HG03378 (cell line): Measurements from ENCODE around the gene GALNT9.

Experiments
- ATAC-seq: cut with Tn5 transposase; IDR thresholded peaks from one replicate; pipeline ENCODE4 v1.9.1; 2021; ENCODE audit warnings: mild to moderate bottlenecking, moderate library complexity; ENCODE audit not compliant: unreplicated experiment

GALNT9 gene

GRCh38 chr12:132344601-132345000 is 15.2 kb upstream of the GALNT9 start:
- no peak for ATAC-seq

DNA sequence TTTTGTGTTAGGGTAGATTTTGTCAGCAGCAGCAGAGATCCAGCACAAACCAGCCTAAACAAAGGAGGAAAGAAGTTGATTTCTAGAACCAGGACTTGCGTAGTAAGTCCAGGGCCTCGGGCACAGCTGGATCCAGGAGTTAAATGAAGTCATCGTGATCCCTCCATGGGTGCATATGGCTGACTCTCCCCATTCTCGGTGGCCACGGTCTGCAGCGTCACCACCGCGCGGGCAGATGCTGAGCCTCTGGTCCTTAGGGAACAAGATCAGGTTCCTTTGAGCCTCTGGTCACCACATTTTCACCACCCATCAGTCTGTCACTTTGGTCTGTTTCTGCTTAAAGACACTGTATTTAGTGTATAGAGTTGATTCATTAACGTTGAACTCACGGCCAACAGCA is 14.8 kb upstream of the GALNT9 start:
- ATAC-seq: no peak

- ATAC-seq: no peak
Measured at GRCh38 chr12:132343294-132344004, 14.1 kb upstream of the GALNT9 start.

DNA sequence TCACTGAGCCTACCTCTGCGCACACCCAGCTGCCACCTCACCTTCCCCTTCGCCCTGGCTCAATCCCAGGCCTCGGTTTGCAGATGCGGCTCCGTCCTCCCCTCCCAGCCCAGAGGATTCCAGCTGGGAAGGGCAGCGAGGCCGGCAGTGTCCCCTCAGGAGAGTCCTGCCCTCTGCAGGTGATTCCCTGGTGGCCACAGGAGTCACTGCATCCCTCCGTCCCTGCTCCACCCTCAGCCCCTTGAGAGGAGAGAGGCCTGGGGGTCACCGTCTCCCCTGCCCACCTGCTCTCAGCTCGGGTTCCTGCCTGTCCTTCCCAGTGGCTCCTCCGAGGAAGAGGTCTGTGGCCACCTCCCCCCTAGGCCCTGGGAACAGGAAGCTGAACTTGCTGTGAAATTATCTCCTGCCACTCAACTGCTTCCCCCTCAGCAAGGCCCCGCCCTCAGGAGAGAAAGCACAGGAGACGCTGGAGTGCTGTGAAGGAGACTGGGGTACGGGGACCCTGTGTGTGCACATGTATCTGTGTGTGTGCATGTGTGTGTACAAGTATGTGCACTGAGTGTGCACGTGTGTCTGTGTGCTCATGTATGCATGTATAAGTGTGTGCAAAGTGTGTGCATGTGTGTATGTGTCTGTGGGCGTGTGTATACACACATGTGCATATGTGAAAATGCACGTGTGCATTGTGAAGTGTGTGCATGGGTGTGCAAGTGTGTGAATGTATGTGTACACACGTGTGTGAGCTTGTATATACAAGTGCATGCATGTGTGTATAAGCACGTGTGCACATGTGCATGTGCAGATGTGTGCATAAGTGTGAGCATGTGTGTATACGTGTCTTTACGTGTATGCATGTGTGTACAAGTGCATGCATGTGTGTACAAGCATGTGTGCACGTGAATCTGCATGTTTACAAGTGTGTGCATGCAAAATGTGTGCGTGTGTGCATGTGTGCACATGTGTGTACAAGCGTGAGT is 13.2 kb upstream of the GALNT9 start:
- ATAC-seq: no peak

DNA sequence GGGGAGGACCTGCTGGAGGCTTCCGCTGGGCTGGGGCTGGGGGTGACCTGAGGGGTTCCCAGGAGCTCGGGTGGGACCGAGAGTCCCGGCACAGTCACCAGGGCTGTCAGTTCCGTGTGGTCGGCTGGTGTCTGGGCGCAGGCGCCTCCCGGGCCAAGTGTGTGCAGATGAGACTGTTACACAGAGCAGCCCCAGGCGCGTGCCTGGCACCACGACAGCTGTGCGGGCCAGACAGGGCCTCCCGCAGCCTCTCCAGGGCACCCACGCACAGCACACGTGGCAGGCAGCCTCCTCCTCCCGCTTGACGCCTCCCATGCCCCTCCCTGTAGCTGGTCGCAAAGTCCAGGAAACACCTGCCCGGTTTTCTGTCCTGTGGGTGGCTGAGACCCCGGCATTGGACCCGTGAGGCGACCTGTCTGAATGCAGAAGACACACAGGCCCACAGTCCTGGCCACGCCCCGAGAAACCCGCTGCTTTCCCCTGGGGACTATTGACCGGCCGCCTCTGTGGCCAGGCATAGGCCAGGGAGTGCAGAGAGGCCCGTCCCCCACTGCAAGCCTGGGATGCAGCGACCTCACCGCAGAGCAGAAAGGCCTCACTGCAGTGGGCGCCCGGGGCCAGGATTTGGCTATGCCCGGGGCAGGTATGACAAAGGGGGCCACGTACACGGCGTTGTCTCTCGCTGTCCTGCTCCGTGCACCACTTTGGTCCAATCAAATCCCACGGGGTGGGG is 12.1 kb upstream of the GALNT9 start:
- ATAC-seq: no peak

GRCh38 chr12:132340266-132341035 is 11.1 kb upstream of the GALNT9 start:
- no peak for ATAC-seq

DNA sequence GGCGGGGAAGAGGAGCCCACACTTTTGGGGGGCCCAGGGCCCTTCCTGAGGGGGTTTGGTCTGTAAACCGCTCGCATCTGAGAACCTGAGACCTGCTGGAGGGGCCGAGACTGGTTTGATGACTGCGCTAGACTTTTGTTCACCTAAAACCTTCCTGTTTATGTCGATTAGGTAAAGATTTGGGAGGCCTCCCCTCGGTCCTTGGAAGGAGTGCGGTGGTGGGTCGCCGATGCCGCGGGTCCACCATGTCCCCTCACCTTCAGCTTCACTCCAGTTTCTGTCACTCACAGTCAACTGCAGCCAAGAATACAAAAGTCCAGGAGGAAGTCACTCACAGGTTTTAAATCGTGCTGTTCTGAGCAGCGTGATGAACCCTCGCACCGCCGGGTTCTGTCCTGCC is 10.5 kb upstream of the GALNT9 start:
- ATAC-seq: no peak

DNA sequence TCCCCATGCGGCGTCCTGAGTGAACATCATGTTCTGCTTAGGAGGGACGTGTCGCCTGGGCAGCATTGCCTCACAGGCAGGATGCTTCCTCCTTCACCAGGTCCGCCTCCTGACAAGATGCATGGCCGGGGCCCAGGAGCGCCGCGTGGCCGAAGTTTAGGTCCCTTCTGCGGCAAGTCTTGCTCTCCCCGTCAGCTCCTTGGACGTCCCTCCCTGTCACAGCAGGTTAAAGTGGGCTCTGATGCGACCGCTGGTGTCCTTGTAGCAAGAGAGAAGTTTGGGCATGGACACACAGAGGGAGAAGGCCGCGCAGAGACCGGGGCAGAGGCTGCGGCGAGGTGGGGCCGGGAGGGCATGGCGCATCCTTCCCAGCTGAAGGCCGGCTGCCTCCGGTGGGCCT is 9.4 kb upstream of the GALNT9 start:
- ATAC-seq: no peak

- no peak for ATAC-seq
Measured at GRCh38 chr12:132338311-132338710, 8.9 kb upstream of the GALNT9 start.

DNA sequence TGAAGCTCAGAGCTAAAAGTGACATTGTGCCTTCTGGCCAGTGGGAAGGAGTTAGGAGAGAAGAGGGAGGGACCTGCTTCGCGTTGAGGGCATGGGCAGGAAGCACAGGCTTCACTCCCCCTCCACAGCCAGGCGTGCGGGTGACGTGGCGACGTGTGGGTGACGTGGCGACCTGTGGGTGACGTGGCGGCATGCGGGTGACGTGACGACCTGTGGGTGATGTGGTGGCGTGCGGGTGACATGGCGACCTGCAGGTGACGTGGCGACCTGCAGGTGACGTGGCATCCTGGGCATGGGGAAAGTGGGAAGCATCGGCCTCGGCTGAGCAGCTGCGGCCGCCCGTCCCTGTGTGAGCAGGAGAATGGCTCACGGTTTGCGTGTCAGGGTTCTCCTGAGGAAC is 8.2 kb upstream of the GALNT9 start:
- no peak for ATAC-seq

DNA sequence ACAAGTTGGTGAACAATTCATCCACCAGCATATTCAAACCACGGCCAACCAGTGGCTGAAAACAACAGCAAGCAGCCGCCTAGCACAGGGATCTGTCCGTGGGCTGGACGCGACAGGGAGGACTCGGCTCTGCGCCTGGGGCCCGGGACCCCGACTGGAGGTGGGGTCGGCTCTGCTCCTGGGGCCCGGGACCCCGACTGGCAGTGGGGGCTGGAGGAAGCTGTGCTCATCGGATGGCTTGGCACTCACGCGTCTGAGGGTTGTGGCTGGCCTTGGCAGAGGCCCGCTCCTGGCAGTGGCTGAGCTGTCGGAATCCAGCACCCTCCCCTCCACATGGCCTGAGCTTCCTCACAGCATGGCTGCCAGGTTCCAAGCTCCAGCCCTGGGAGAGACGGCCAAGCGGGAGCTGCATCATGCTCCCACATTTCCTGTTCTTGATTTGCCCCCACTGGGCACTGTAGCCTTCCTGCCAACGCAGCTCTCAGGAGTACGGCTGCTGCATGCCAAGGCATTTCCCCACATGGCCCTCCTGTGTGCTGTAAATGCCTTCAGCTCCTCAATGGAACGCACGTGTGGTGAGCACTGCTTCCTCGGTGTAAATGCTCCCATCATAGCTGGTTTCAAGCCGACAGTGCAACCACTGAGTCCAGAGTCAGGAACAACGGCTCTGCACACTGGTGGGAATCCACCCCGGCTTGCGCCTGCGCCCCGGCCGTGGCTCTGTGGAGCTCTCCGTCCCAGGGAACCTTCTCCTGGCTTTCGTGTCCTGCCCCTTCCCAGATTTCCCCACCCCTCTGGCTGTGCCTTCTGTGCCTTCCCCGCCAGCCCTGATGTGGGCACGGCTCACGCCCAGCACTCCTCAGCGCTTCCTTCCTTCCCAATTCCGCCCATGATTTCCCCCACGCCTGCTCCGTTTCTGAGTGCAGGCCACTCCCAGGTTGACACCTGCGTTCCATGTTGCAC is 7.3 kb upstream of the GALNT9 start:
- ATAC-seq: no peak

DNA sequence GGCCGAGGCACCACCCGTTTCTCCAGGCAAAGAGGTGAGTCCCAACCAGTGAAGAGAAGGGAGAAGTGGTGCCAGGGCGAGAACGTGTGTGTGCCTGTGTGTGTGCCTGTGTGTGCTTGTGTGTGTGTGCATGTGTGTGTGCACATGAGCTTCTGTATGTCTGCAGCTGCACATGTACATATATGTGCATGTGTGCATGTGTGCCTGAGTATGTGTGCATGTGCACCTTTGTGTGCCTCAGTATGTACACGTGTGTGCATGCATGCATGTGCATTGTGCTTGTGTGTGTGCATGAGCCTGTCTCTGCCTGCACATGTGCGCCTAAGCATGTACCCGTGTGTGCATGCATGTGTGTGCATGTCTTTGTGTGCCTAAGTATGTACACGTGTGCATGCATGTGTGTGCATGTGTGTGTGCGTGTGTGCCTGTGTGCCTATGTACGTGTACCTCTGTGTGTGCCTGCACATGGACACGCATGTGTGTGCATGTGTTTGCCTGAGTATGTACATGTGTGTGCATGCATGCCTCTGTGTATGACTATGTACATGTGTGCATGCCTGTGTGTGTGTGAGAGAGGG is 5.9 kb upstream of the GALNT9 start:
- no peak for ATAC-seq

GRCh38 chr12:132333766-132334165 is 4.4 kb upstream of the GALNT9 start:
- no peak for ATAC-seq

DNA sequence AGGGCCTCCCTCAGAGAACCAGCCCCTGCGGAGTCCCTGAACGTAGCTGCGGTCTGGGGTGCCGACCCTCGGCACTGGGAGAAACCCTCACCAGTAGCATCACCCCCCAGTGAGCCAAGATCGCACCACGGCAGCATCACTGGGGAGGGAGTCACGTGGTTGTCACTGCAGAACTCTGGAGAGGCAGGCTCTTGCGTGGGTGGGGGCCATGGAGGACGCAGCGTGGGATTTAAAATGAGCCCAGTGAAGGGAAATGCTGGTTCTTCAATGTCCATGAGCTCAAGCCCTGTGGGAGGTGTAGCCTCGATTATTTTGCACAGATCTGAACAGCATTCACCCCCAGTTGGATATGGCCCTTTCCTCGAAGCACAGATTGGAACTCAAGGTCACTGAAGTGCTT is 3.9 kb upstream of the GALNT9 start:
- no peak for ATAC-seq

DNA sequence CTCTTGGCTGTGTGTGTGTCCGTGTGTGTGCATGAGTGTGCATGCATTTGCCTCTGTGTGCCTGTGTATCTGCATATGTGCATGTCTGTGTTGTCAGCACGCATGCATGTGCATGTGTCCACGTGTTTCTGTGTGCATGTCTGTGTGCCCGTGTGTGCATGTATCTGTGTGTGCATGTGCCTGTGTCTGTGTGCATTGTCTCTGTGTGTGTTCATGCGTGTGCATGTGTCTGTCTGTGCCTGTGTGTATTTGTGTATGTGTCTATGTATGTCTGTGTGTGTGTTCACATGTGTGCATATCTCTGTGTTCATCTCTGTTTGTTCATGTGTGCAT is 1.1 kb upstream of the GALNT9 start:
- no peak for ATAC-seq

- no peak for ATAC-seq
Measured at GRCh38 chr12:132329720-132330548, 545 bp upstream of the GALNT9 start.

DNA sequence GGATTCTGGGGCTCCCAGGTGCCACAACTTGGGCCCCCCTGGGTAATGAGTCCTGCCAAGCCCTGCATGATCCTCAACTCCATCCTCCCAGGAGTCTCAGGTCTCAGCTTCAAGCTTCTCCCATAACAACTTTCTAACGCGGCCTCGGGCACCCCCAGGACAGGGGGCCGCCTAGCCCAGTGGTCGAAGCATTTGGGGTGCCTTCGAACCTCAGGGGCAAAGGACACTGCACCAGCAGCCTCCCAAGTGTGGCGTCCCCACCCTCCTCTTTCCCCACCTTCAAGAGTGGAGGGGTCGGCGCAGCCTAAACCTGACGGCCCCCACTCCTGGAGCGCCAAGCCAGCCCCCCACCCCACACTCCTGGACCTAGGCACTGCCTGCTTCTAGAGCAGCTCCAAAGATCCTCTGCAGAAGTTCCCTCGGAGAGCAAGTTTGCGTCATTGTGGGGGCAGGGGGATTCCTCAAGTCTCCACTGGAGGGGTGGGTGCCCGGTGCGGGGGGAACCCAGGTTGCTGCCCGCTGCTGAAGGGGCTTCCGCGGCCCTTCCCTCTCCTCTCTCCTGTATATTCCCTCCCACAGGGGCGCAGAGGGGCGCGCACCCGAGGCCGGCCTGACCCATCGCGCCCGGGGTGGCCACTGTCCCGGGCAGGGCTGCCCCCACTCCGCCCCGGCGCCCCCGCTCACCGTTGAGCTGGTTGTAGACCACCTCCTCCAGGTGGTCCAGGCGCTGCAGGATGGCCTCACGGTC is 933 bp downstream of the GALNT9 start:
- ATAC-seq: no peak
